ENCODE data around the gene NRCAM.

NRCAM gene

GRCh38 chr7:108286290-108286904, 169.8 kb downstream of the NRCAM start:
- no peak overlapping the region for H3K4me3 ChIP-seq (ENCODE audit: severe bottlenecking)
- ATAC-seq (ENCODE audit: low read depth) = no peak
- H3K36me3 ChIP-seq (ENCODE audit: low read depth) = no peaks in the 10 kb centered on the region
- no peak overlapping the region for H3K27ac ChIP-seq (ENCODE audit: poor library complexity, severe bottlenecking)
- no peaks in the 10 kb centered on the region for H3K27me3 ChIP-seq (ENCODE audit: insufficient read depth, poor library complexity, severe bottlenecking)
- no peak for TF ChIP-seq CTCF (IDR thresholded peaks at IDR 0.05; ENCODE audit: poor library complexity, severe bottlenecking)
- H3K9me3 ChIP-seq (ENCODE audit: severe bottlenecking) = no peaks in the 10 kb centered on the region
- DNase-seq (ENCODE audit: low spot score) = no peak
- H3K4me1 ChIP-seq (ENCODE audit: insufficient read depth, poor library complexity, severe bottlenecking) = peaks cover 5% of the 10 kb centered on the region

- TF ChIP-seq CTCF (IDR thresholded peaks at IDR 0.05; ENCODE audit: poor library complexity, severe bottlenecking) = no peak
- DNase-seq (ENCODE audit: low spot score) = no peak
- ATAC-seq (ENCODE audit: low read depth) = no peak
- Histone ChIP-seq H3K4me1 (ENCODE audit: insufficient read depth, poor library complexity, severe bottlenecking) (peaks cover 5% of the 10 kb centered on the region), H3K4me3 (ENCODE audit: severe bottlenecking) (no peak overlapping the region), H3K36me3 (ENCODE audit: low read depth) (no peaks in the 10 kb centered on the region), H3K9me3 (ENCODE audit: severe bottlenecking) (no peaks in the 10 kb centered on the region), H3K27ac (ENCODE audit: poor library complexity, severe bottlenecking) (no peak overlapping the region), H3K27me3 (ENCODE audit: insufficient read depth, poor library complexity, severe bottlenecking) (no peaks in the 10 kb centered on the region)
Observed at GRCh38 chr7:108285778-108286177, 170.5 kb downstream of the NRCAM start.

- peaks cover 5% of the 10 kb centered on the region for H3K4me1 ChIP-seq (ENCODE audit: insufficient read depth, poor library complexity, severe bottlenecking)
- H3K36me3 ChIP-seq (ENCODE audit: low read depth) = no peaks in the 10 kb centered on the region
Observed at GRCh38 chr7:108285003-108285368, 171.2 kb downstream of the NRCAM start.

GRCh38 chr7:108284349-108285002, 171.8 kb downstream of the NRCAM start:
- no peaks in the 10 kb centered on the region for H3K36me3 ChIP-seq (ENCODE audit: low read depth)
- H3K9me3 ChIP-seq (ENCODE audit: severe bottlenecking) = no peaks in the 10 kb centered on the region
- H3K4me3 ChIP-seq (ENCODE audit: severe bottlenecking) = no peak overlapping the region
- H3K27me3 ChIP-seq (ENCODE audit: insufficient read depth, poor library complexity, severe bottlenecking) = no peaks in the 10 kb centered on the region
- H3K27ac ChIP-seq (ENCODE audit: poor library complexity, severe bottlenecking) = no peak overlapping the region
- ATAC-seq (ENCODE audit: low read depth) (no peak), DNase-seq (ENCODE audit: low spot score) (no peak)
- H3K4me1 ChIP-seq (ENCODE audit: insufficient read depth, poor library complexity, severe bottlenecking) = peaks cover 5% of the 10 kb centered on the region
- TF ChIP-seq CTCF (IDR thresholded peaks at IDR 0.05; ENCODE audit: poor library complexity, severe bottlenecking) = no peak

More at GRCh38 chr7:108285003-108285368, 171.2 kb downstream of the NRCAM start:
- DNase-seq (ENCODE audit: low spot score) (no peak), ATAC-seq (ENCODE audit: low read depth) (no peak)
- Histone ChIP-seq H3K27me3 (ENCODE audit: insufficient read depth, poor library complexity, severe bottlenecking) (no peaks in the 10 kb centered on the region), H3K4me3 (ENCODE audit: severe bottlenecking) (no peak overlapping the region), H3K9me3 (ENCODE audit: severe bottlenecking) (no peaks in the 10 kb centered on the region), H3K27ac (ENCODE audit: poor library complexity, severe bottlenecking) (no peak overlapping the region)
- no peak for TF ChIP-seq CTCF (IDR thresholded peaks at IDR 0.05; ENCODE audit: poor library complexity, severe bottlenecking)

GRCh38 chr7:108283252-108283651, 173.0 kb downstream of the NRCAM start:
- DNase-seq (ENCODE audit: low spot score) = no peak
- no peak overlapping the region for H3K4me3 ChIP-seq (ENCODE audit: severe bottlenecking)
- no peak for ATAC-seq (ENCODE audit: low read depth)
- H3K9me3 ChIP-seq (ENCODE audit: severe bottlenecking) = no peaks in the 10 kb centered on the region
- no peak for TF ChIP-seq CTCF (IDR thresholded peaks at IDR 0.05; ENCODE audit: poor library complexity, severe bottlenecking)
- no peaks in the 10 kb centered on the region for H3K27me3 ChIP-seq (ENCODE audit: insufficient read depth, poor library complexity, severe bottlenecking)
- no peak overlapping the region for H3K27ac ChIP-seq (ENCODE audit: poor library complexity, severe bottlenecking)
- peaks cover 5% of the 10 kb centered on the region for H3K4me1 ChIP-seq (ENCODE audit: insufficient read depth, poor library complexity, severe bottlenecking)
- no peaks in the 10 kb centered on the region for H3K36me3 ChIP-seq (ENCODE audit: low read depth)

All from RWPE2 (cell line).